IMR-90 (cell line): Measurements from ENCODE around the gene MOAP1. TPM values are rescaled to one million over a fixed set of nuclear protein-coding genes. Genes with fewer than 3 reads are reported as not detected.

Experiments
- ATAC-seq: fragments of 200-7000 bp; cut with Tn5 transposase; 2 replicates; pipeline ENCODE4 v1.9.1; 2020; ENCODE audit warnings: low read depth, mild to moderate bottlenecking, moderate library complexity
- BruUV-seq: library from RNA; stranded (reverse); fragments of 400-500 nt; replicated peaks from 2 replicates; lab custom pipeline; 2021; lab: Mats Ljungman, UMichigan
- CTCF ChIA-PET: fragments of 300-600 bp; formaldehyde crosslinking; extraction: SDS; loops from one replicate; lab custom pipeline; 2021; ENCODE audit warnings: antibody characterized with exemption; lab: Yijun Ruan, JAX
- POLR2A ChIA-PET: fragments of 300-600 bp; sonication (Branson Sonifier 250); formaldehyde crosslinking; loops from one replicate; lab custom pipeline; 2022; ENCODE audit warnings: antibody characterized with exemption; ENCODE audit not compliant: unreplicated experiment; lab: Charles Lee
- DNase-seq: peaks from one replicate; pipeline ENCODE4 v3.0.0; 2013
- H2AFZ ChIP-seq: replicated peaks from 2 replicates; pipeline ENCODE3; 2013; ENCODE audit warnings: low read length, mild to moderate bottlenecking; ENCODE audit not compliant: poor library complexity
- H2AK5ac ChIP-seq: 2 replicates; pipeline ENCODE4 v1.6.1; 2013; ENCODE audit warnings: low read depth, low read length, inconsistent platforms
- H2AK9ac ChIP-seq: replicated peaks from 2 replicates; pipeline ENCODE3; 2013; ENCODE audit warnings: mild to moderate bottlenecking, low read depth, low read length, moderate library complexity; ENCODE audit not compliant: poor library complexity
- H2BK120ac ChIP-seq: 2 replicates; pipeline ENCODE4 v1.6.1; 2013; ENCODE audit warnings: low read depth, low read length, inconsistent platforms
- H2BK15ac ChIP-seq: 3 replicates; pipeline ENCODE4 v1.6.1; 2013; ENCODE audit warnings: low read depth, low read length, inconsistent platforms
- H2BK20ac ChIP-seq: 2 replicates; pipeline ENCODE4 v1.6.1; 2013; ENCODE audit warnings: low read depth, mild to moderate bottlenecking, inconsistent platforms, low read length, moderate library complexity
- H2BK5ac ChIP-seq: 2 replicates; pipeline ENCODE4 v1.6.1; 2013; ENCODE audit warnings: mild to moderate bottlenecking, low read depth, low read length, inconsistent platforms; ENCODE audit not compliant: poor library complexity, severe bottlenecking
- H3K14ac ChIP-seq: replicated peaks from 2 replicates; pipeline ENCODE4 v1.6.1; 2013; ENCODE audit warnings: low read depth, low read length, inconsistent platforms
- H3K18ac ChIP-seq: 2 replicates; pipeline ENCODE4 v1.6.1; 2013; ENCODE audit warnings: low read depth, low read length, control low read depth
- H3K23ac ChIP-seq: 2 replicates; pipeline ENCODE4 v1.6.1; 2013; ENCODE audit warnings: low read depth, low read length, inconsistent platforms
- H3K27ac ChIP-seq: 2 replicates; pipeline ENCODE4 v1.5.1; 2013; ENCODE audit warnings: mild to moderate bottlenecking, control low read depth, low read length; ENCODE audit not compliant: insufficient read depth
- H3K27me3 ChIP-seq: 2 replicates; pipeline ENCODE4 v1.6.1; 2013; ENCODE audit warnings: low read length; ENCODE audit not compliant: control insufficient read depth, insufficient read depth
- H3K36me3 ChIP-seq: 2 replicates; pipeline ENCODE4 v1.6.1; 2013; ENCODE audit warnings: low read length, mixed read lengths; ENCODE audit not compliant: control insufficient read depth, insufficient read depth
- H3K4ac ChIP-seq: 2 replicates; pipeline ENCODE4 v1.6.1; 2013; ENCODE audit warnings: low read depth, low read length, inconsistent platforms
- H3K4me1 ChIP-seq: 2 replicates; pipeline ENCODE4 v1.6.1; 2013; ENCODE audit warnings: low read length, mixed read lengths; ENCODE audit not compliant: control insufficient read depth, insufficient read depth
- H3K4me2 ChIP-seq: 2 replicates; pipeline ENCODE4 v1.6.1; 2013; ENCODE audit warnings: low read depth, mild to moderate bottlenecking, control low read depth, low read length, moderate library complexity
- H3K4me3 ChIP-seq: 2 replicates; pipeline ENCODE4 v1.5.1; 2013; ENCODE audit warnings: low read depth, mild to moderate bottlenecking, control low read depth, low read length, moderate library complexity; ENCODE audit not compliant: insufficient read depth
- H3K56ac ChIP-seq: 2 replicates; pipeline ENCODE4 v1.6.1; 2013; ENCODE audit warnings: low read length, inconsistent platforms; ENCODE audit not compliant: insufficient read depth; ENCODE audit errors: extremely low read depth
- H3K79me1 ChIP-seq, 2 experiments: 2 replicates each; pipeline ENCODE4 v1.6.1; 2013; ENCODE audit warnings: low read length in 2 of 2, inconsistent platforms in 1 of 2, low read depth in 1 of 2
- H3K9ac ChIP-seq: 2 replicates; pipeline ENCODE4 v1.6.1; 2013; ENCODE audit warnings: low read depth, low read length, control low read depth
- H3K9me1 ChIP-seq: 2 replicates; pipeline ENCODE4 v1.6.1; 2013; ENCODE audit warnings: low read length, inconsistent platforms; ENCODE audit not compliant: insufficient read depth
- H3K9me3 ChIP-seq: 2 replicates; pipeline ENCODE4 v1.6.1; 2013; ENCODE audit warnings: low read length; ENCODE audit not compliant: control insufficient read depth, insufficient read depth
- H4K20me1 ChIP-seq: 2 replicates; pipeline ENCODE4 v1.6.1; 2013; ENCODE audit warnings: low read length, inconsistent platforms; ENCODE audit not compliant: insufficient read depth
- H4K5ac ChIP-seq: 2 replicates; pipeline ENCODE4 v1.6.1; 2013; ENCODE audit warnings: mild to moderate bottlenecking, low read depth, low read length, control low read depth
- H4K8ac ChIP-seq, 2 experiments: 2 replicates each; pipeline ENCODE4 v1.6.1; 2013; ENCODE audit warnings: low read depth in 2 of 2, low read length in 2 of 2, control low read depth in 1 of 2, inconsistent platforms in 1 of 2
- H4K91ac ChIP-seq: 2 replicates; pipeline ENCODE4 v1.6.1; 2013; ENCODE audit warnings: low read depth, low read length, inconsistent platforms; ENCODE audit not compliant: insufficient read depth
- BHLHE40 ChIP-seq: fragments of 150-350 bp; IDR thresholded peaks from 2 replicates; pipeline ENCODE4 v1.6.1; 2016; ENCODE audit warnings: mild to moderate bottlenecking, low read depth, low read length
- CEBPB ChIP-seq: IDR thresholded peaks from 2 replicates; pipeline ENCODE4 v1.6.1; 2012; ENCODE audit warnings: low read depth, low read length, improper control_type of control experiment
- CHD1 ChIP-seq: IDR thresholded peaks from 2 replicates; pipeline ENCODE4 v1.6.1; 2012; ENCODE audit warnings: low read depth, low read length, improper control_type of control experiment
- CTCF ChIP-seq: conservative IDR thresholded peaks from 2 replicates; pipeline ENCODE4 v1.5.1; 2012; ENCODE audit warnings: mild to moderate bottlenecking, low read depth, low read length, improper control_type of control experiment
- ELK1 ChIP-seq: fragments of 150-350 bp; IDR thresholded peaks from 2 replicates; pipeline ENCODE4 v1.6.1; 2016; ENCODE audit warnings: low read depth, mild to moderate bottlenecking, low read length, moderate library complexity, borderline replicate concordance
- FOS ChIP-seq: fragments of 150-350 bp; IDR thresholded peaks from 2 replicates; pipeline ENCODE4 v1.6.1; 2016; ENCODE audit warnings: low read depth, low read length
- MAFK ChIP-seq: IDR thresholded peaks from 2 replicates; pipeline ENCODE4 v1.6.1; 2012; ENCODE audit warnings: low read depth, low read length, improper control_type of control experiment
- MAZ ChIP-seq: IDR thresholded peaks from 2 replicates; pipeline ENCODE4 v1.6.1; 2012; ENCODE audit warnings: low read depth, mild to moderate bottlenecking, low read length, improper control_type of control experiment, moderate library complexity, borderline replicate concordance
- MXI1 ChIP-seq: IDR thresholded peaks from 2 replicates; pipeline ENCODE4 v1.6.1; 2012; ENCODE audit warnings: low read depth, mild to moderate bottlenecking, low read length, moderate library complexity, borderline replicate concordance
- NFE2L2 ChIP-seq: fragments of 150-350 bp; IDR thresholded peaks from 2 replicates; pipeline ENCODE4 v1.6.1; 2016; ENCODE audit warnings: low read depth, mild to moderate bottlenecking, low read length
- POLR2A ChIP-seq: IDR thresholded peaks from 2 replicates; pipeline ENCODE4 v1.6.1; 2012; ENCODE audit warnings: mild to moderate bottlenecking, low read depth, low read length
- RAD21 ChIP-seq: IDR thresholded peaks from 2 replicates; pipeline ENCODE4 v1.6.1; 2012; ENCODE audit warnings: low read length, improper control_type of control experiment
- RCOR1 ChIP-seq: IDR thresholded peaks from 2 replicates; pipeline ENCODE4 v1.6.1; 2012; ENCODE audit warnings: mild to moderate bottlenecking, low read length, improper control_type of control experiment; ENCODE audit not compliant: insufficient replicate concordance
- RFX5 ChIP-seq: IDR thresholded peaks from 2 replicates; pipeline ENCODE4 v1.8.0; 2012; ENCODE audit warnings: low read depth, mild to moderate bottlenecking, low read length, moderate library complexity
- SMC3 ChIP-seq: fragments of 150-350 bp; IDR thresholded peaks from 2 replicates; pipeline ENCODE4 v1.6.1; 2016; ENCODE audit warnings: low read depth, mild to moderate bottlenecking, antibody characterized with exemption, low read length, moderate library complexity
- USF2 ChIP-seq: fragments of 150-350 bp; IDR thresholded peaks from 2 replicates; pipeline ENCODE4 v1.6.1; 2017; ENCODE audit warnings: mild to moderate bottlenecking, antibody characterized with exemption, low read length, low read depth
- WGBS, 2 experiments: methylation state at CpG; one replicate each; pipeline versions ENCODE4 v1.1.5 to v1.1.7; 2013; ENCODE audit warnings: missing lambda C conversion rate in 2 of 2; ENCODE audit not compliant: insufficient read length in 1 of 2; ENCODE audit errors: extremely low coverage in 2 of 2; 5-methylcytosine and 5-hydroxymethylcytosine counted together
- dilution Hi-C: fragments of 300-500 bp; cut with HindIII; formaldehyde crosslinking; loops from one replicate; pipeline ENCODE4 v1.14.3; 2018; ENCODE audit warnings: low sequenced_read_pairs; ENCODE audit not compliant: unreplicated experiment
- in situ Hi-C: fragments of 300-500 bp; cut with MboI; formaldehyde crosslinking; loops from 3 replicates; pipeline ENCODE4 v1.14.3; 2019; ENCODE audit warnings: low sequenced_read_pairs, inconsistent platforms, mixed read lengths
- intact Hi-C: fragments of 100-400 bp; cut with micrococcal nuclease; formaldehyde crosslinking; loops from 2 replicates; pipeline ENCODE4 v1.10.0; 2022
- polyA plus RNA-seq, 3 experiments: library from polyadenylated mRNA; depleted of rRNA; stranded (reverse); fragments of >200 nt; gene quantifications; 2 replicates each; pipeline ENCODE4 v1.2.3, GENCODE V29; 2012; ENCODE audit warnings: low replicate concordance in 1 of 3
- total RNA-seq: library from RNA; depleted of rRNA; stranded (reverse); fragments of >200 nt; gene quantifications from 2 replicates; pipeline ENCODE4 v1.2.3, GENCODE V29; 2012

Gene MOAP1
- total and polyA plus RNA-seq, 2 of the 4 experiments (the other 2 are of a cell fraction), result 9.9 to 13.2 TPM

- no peak for TF ChIP-seq CEBPB
- no peak for TF ChIP-seq RCOR1
- no peak for TF ChIP-seq RFX5
- TF ChIP-seq MAFK, result no peak
- no peak for TF ChIP-seq USF2
- no peak for TF ChIP-seq MXI1
- TF ChIP-seq SMC3, result no peak
- TF ChIP-seq CTCF, result no peak
- no peak for TF ChIP-seq FOS
- TF ChIP-seq NFE2L2, result no peak
- TF ChIP-seq RAD21, result no peak
- no peak for TF ChIP-seq POLR2A
- TF ChIP-seq MAZ, result no peak
- TF ChIP-seq ELK1, result no peak
- no peak for TF ChIP-seq CHD1
- no peak for TF ChIP-seq BHLHE40
- H4K5ac ChIP-seq, result no peak overlapping the region
- H3K18ac ChIP-seq, result no peak overlapping the region
- no peak overlapping the region for H4K8ac ChIP-seq
- no peak overlapping the region for H2AK5ac ChIP-seq
- H2BK5ac ChIP-seq, result no peak overlapping the region
- WGBS, 2 experiments, result no CpG with 5 or more reads among the region's 4 CpGs
- no peak overlapping the region for H3K4me3 ChIP-seq
- dilution Hi-C loops (no loop called here), intact Hi-C loops (no loop called here), in situ Hi-C loops (no loop called here)
- no peaks in the 10 kb centered on the region for H3K4me1 ChIP-seq
- H3K4me2 ChIP-seq, result no peak overlapping the region
- H3K9me1 ChIP-seq, result no peaks in the 10 kb centered on the region
- no peaks in the 10 kb centered on the region for H3K27me3 ChIP-seq
- no peak overlapping the region for H2BK20ac ChIP-seq
- H4K20me1 ChIP-seq, result no peaks in the 10 kb centered on the region
- no peak overlapping the region for H3K14ac ChIP-seq
- no peak overlapping the region for H3K9ac ChIP-seq
- H2BK120ac ChIP-seq, result no peak overlapping the region
- ChIA-PET POLR2A (interaction anchor here (0.5 kb wide), 1 partner anchor 33 kb away, joined by 3 read pairs; no protein-coding TSS in a partner anchor), CTCF (no interaction called here)
- ATAC-seq, result no peak
- H3K27ac ChIP-seq, result no peak overlapping the region
- no peak overlapping the region for H2AFZ ChIP-seq
- peaks cover 0 to 2% of the 10 kb centered on the region in 2 experiments; a peak in 2 of 4 replicates for H3K79me1 ChIP-seq
- no peak overlapping the region for H2AK9ac ChIP-seq
- H3K23ac ChIP-seq, result no peak overlapping the region
- no peaks in the 10 kb centered on the region for H3K9me3 ChIP-seq
- no peak overlapping the region for H2BK15ac ChIP-seq
- BruUV-seq, result no TSS peak
- no peak overlapping the region for H3K56ac ChIP-seq
- DNase-seq, result no peak
- H3K36me3 ChIP-seq, result 0 out of 2 replicates have a peak, but pooled peaks cover 1% of the 10 kb centered on the region
- H3K4ac ChIP-seq, result no peak overlapping the region
- no peak overlapping the region for H4K91ac ChIP-seq
Observed at GRCh38 chr14:93199031-93199430, 14.3 kb upstream of the MOAP1 start.
